OCI-M2 (cell line): ENCODE measurements around the gene LASP1NB.
"Not testable (repeated sequence)": the region's sequence is repeated elsewhere in the genome, so short reads cannot be mapped to it uniquely, and the experiment has no call there.

ENCODE experiments used
- DNase-seq: peaks from one replicate; lab custom pipeline; 2025; ENCODE audit not compliant: unreplicated experiment; lab: John Stamatoyannopoulos, UW

Gene LASP1NB

GRCh38 chr17:38959508-38959907 is 34.1 kb downstream of the LASP1NB start:
- no peak for DNase-seq

- no peak for DNase-seq
Observed at GRCh38 chr17:38960402-38960801, 35.0 kb downstream of the LASP1NB start.

- DNase-seq = no peak
Observed at GRCh38 chr17:38961413-38961812, 36.0 kb downstream of the LASP1NB start.

GRCh38 chr17:38967290-38967738 is 41.9 kb downstream of the LASP1NB start, which contains the start of gene FBXO47:
Gene FBXO47 (minus strand): TSS chr17:38967403. CDS start chr17:38963025, 4,378 bp downstream.
- no peak for DNase-seq

GRCh38 chr17:38969281-38969680 is 43.9 kb downstream of the LASP1NB start:
- DNase-seq = no peak

- DNase-seq = no peak
Observed at GRCh38 chr17:38970128-38970527, 44.7 kb downstream of the LASP1NB start.

- no peak for DNase-seq
Observed at GRCh38 chr17:38970804-38971203, 45.4 kb downstream of the LASP1NB start.

- DNase-seq = not testable (repeated sequence)
Observed at GRCh38 chr17:38976187-38976551, 50.8 kb downstream of the LASP1NB start.

- no peak for DNase-seq
Observed at GRCh38 chr17:38978180-38978579, 52.8 kb downstream of the LASP1NB start.
